ENCODE results near the gene RAP1GDS1.
"Not testable (repeated sequence)": the region's sequence is repeated elsewhere in the genome, so short reads cannot be mapped to it uniquely, and the experiment has no call there.

Gene RAP1GDS1

GRCh38 chr4:98261405-98262291 is 464 bp downstream of the RAP1GDS1 start:
- Mint-ChIP-seq H3K27me3 (no peaks in the 10 kb centered on the region), H3K4me1 (peaks cover 53% of the 10 kb centered on the region), H3K27ac (ENCODE audit: low read depth) (peak overlapping the region; percentile 95), H3K36me3 (ENCODE audit: insufficient read depth) (peaks cover 14% of the 10 kb centered on the region), H3K9me3 (no peaks in the 10 kb centered on the region), H3K4me3 (peak overlapping the region; percentile 93)
- DNase-seq (ENCODE audit: low spot score in 2 of 2) (peak; percentile 50 to 71), ATAC-seq (replicated peaks; ENCODE audit: extremely low read depth, poor library complexity, severe bottlenecking) (peak; percentile 64)

- no peaks in the 10 kb centered on the region for H3K27me3 Mint-ChIP-seq
- ATAC-seq (replicated peaks; ENCODE audit: extremely low read depth, poor library complexity, severe bottlenecking) (no peak), DNase-seq (ENCODE audit: low spot score in 2 of 2) (no peak)
- peaks cover 53% of the 10 kb centered on the region for H3K4me1 Mint-ChIP-seq
- peak overlapping the region; percentile 95 for H3K27ac Mint-ChIP-seq (ENCODE audit: low read depth)
- peaks cover 3% of the 10 kb centered on the region for H3K9me3 Mint-ChIP-seq
- H3K36me3 Mint-ChIP-seq (ENCODE audit: insufficient read depth), result peaks cover 14% of the 10 kb centered on the region
- peak overlapping the region; percentile 93 for H3K4me3 Mint-ChIP-seq
These were observed 1.2 kb downstream of the RAP1GDS1 start for GRCh38 chr4:98262431-98262830.

- Mint-ChIP-seq H3K9me3 (peaks cover 5% of the 10 kb centered on the region), H3K27ac (ENCODE audit: low read depth) (no peak overlapping the region), H3K4me1 (peaks cover 42% of the 10 kb centered on the region), H3K27me3 (no peaks in the 10 kb centered on the region), H3K36me3 (ENCODE audit: insufficient read depth) (no peaks in the 10 kb centered on the region), H3K4me3 (no peak overlapping the region)
- no peak for ATAC-seq (replicated peaks; ENCODE audit: extremely low read depth, poor library complexity, severe bottlenecking)
- no peak for DNase-seq (ENCODE audit: low spot score in 2 of 2)
These were observed 6.3 kb downstream of the RAP1GDS1 start for GRCh38 chr4:98267498-98267897.

GRCh38 chr4:98275145-98275544 is 14.0 kb downstream of the RAP1GDS1 start:
- no peaks in the 10 kb centered on the region for H3K36me3 Mint-ChIP-seq (ENCODE audit: insufficient read depth)
- peak overlapping the region; percentile 56 for H3K27ac Mint-ChIP-seq (ENCODE audit: low read depth)
- ATAC-seq (replicated peaks; ENCODE audit: extremely low read depth, poor library complexity, severe bottlenecking), result peak; percentile 67
- no peaks in the 10 kb centered on the region for H3K9me3 Mint-ChIP-seq
- H3K4me1 Mint-ChIP-seq, result peaks cover 42% of the 10 kb centered on the region
- no peak for DNase-seq (ENCODE audit: low spot score in 2 of 2)
- H3K4me3 Mint-ChIP-seq, result no peak overlapping the region
- no peaks in the 10 kb centered on the region for H3K27me3 Mint-ChIP-seq

GRCh38 chr4:98283219-98284189 is 22.3 kb downstream of the RAP1GDS1 start:
- Mint-ChIP-seq H3K27me3 (no peaks in the 10 kb centered on the region), H3K4me1 (peaks cover 31% of the 10 kb centered on the region), H3K4me3 (no peak overlapping the region), H3K36me3 (ENCODE audit: insufficient read depth) (no peaks in the 10 kb centered on the region), H3K27ac (ENCODE audit: low read depth) (no peak overlapping the region), H3K9me3 (no peaks in the 10 kb centered on the region)
- DNase-seq (ENCODE audit: low spot score in 2 of 2) (no peak), ATAC-seq (replicated peaks; ENCODE audit: extremely low read depth, poor library complexity, severe bottlenecking) (no peak)

GRCh38 chr4:98284640-98285046 is 23.5 kb downstream of the RAP1GDS1 start:
- Mint-ChIP-seq H3K27me3 (no peaks in the 10 kb centered on the region), H3K9me3 (no peaks in the 10 kb centered on the region), H3K27ac (ENCODE audit: low read depth) (no peak overlapping the region), H3K4me1 (peaks cover 42% of the 10 kb centered on the region), H3K36me3 (ENCODE audit: insufficient read depth) (no peaks in the 10 kb centered on the region), H3K4me3 (no peak overlapping the region)
- no peak for DNase-seq (ENCODE audit: low spot score in 2 of 2)
- no peak for ATAC-seq (replicated peaks; ENCODE audit: extremely low read depth, poor library complexity, severe bottlenecking)

GRCh38 chr4:98285676-98286075 is 24.5 kb downstream of the RAP1GDS1 start:
- ATAC-seq (replicated peaks; ENCODE audit: extremely low read depth, poor library complexity, severe bottlenecking) (no peak), DNase-seq (ENCODE audit: low spot score in 2 of 2) (no peak)
- H3K36me3 Mint-ChIP-seq (ENCODE audit: insufficient read depth), result no peaks in the 10 kb centered on the region
- H3K27ac Mint-ChIP-seq (ENCODE audit: low read depth), result no peak overlapping the region
- no peaks in the 10 kb centered on the region for H3K27me3 Mint-ChIP-seq
- H3K9me3 Mint-ChIP-seq, result no peaks in the 10 kb centered on the region
- H3K4me3 Mint-ChIP-seq, result no peak overlapping the region
- peaks cover 48% of the 10 kb centered on the region for H3K4me1 Mint-ChIP-seq

- Mint-ChIP-seq H3K36me3 (ENCODE audit: insufficient read depth) (no peaks in the 10 kb centered on the region), H3K27me3 (no peaks in the 10 kb centered on the region), H3K9me3 (no peaks in the 10 kb centered on the region), H3K4me3 (no peak overlapping the region), H3K4me1 (peaks cover 42% of the 10 kb centered on the region), H3K27ac (ENCODE audit: low read depth) (no peak overlapping the region)
- DNase-seq (ENCODE audit: low spot score in 2 of 2) (no peak), ATAC-seq (replicated peaks; ENCODE audit: extremely low read depth, poor library complexity, severe bottlenecking) (no peak)
These were observed 26.1 kb downstream of the RAP1GDS1 start for GRCh38 chr4:98287328-98287727.

- Mint-ChIP-seq H3K4me1 (peaks cover 35% of the 10 kb centered on the region), H3K27ac (ENCODE audit: low read depth) (peak overlapping the region; percentile 16), H3K4me3 (peak overlapping the region; percentile 40)
- not testable (repeated sequence) for DNase-seq (ENCODE audit: low spot score in 2 of 2); ATAC-seq (replicated peaks; ENCODE audit: extremely low read depth, poor library complexity, severe bottlenecking); H3K9me3 Mint-ChIP-seq; H3K36me3 Mint-ChIP-seq (ENCODE audit: insufficient read depth); H3K27me3 Mint-ChIP-seq
These were observed 27.5 kb downstream of the RAP1GDS1 start for GRCh38 chr4:98288671-98289070.

GRCh38 chr4:98289375-98289774 is 28.2 kb downstream of the RAP1GDS1 start:
- Mint-ChIP-seq H3K4me1 (peaks cover 38% of the 10 kb centered on the region), H3K4me3 (no peak overlapping the region), H3K27ac (ENCODE audit: low read depth) (peak overlapping the region; percentile 16), H3K9me3 (no peaks in the 10 kb centered on the region), H3K36me3 (ENCODE audit: insufficient read depth) (peaks cover 10% of the 10 kb centered on the region), H3K27me3 (no peaks in the 10 kb centered on the region)
- ATAC-seq (replicated peaks; ENCODE audit: extremely low read depth, poor library complexity, severe bottlenecking), result peak; percentile 40
- no peak for DNase-seq (ENCODE audit: low spot score in 2 of 2)

- Mint-ChIP-seq H3K36me3 (ENCODE audit: insufficient read depth) (peaks cover 12% of the 10 kb centered on the region), H3K4me1 (peaks cover 39% of the 10 kb centered on the region), H3K27ac (ENCODE audit: low read depth) (peak overlapping the region; percentile 38), H3K9me3 (no peaks in the 10 kb centered on the region), H3K27me3 (no peaks in the 10 kb centered on the region), H3K4me3 (no peak overlapping the region)
- DNase-seq (ENCODE audit: low spot score in 2 of 2) (no peak), ATAC-seq (replicated peaks; ENCODE audit: extremely low read depth, poor library complexity, severe bottlenecking) (no peak)
These were observed 29.3 kb downstream of the RAP1GDS1 start for GRCh38 chr4:98290511-98290910.

- no peak overlapping the region for H3K4me3 Mint-ChIP-seq
- no peaks in the 10 kb centered on the region for H3K9me3 Mint-ChIP-seq
- no peaks in the 10 kb centered on the region for H3K27me3 Mint-ChIP-seq
- DNase-seq (ENCODE audit: low spot score in 2 of 2), result no peak
- no peak overlapping the region for H3K27ac Mint-ChIP-seq (ENCODE audit: low read depth)
- no peak for ATAC-seq (replicated peaks; ENCODE audit: extremely low read depth, poor library complexity, severe bottlenecking)
- H3K36me3 Mint-ChIP-seq (ENCODE audit: insufficient read depth), result peaks cover 17% of the 10 kb centered on the region
- H3K4me1 Mint-ChIP-seq, result peaks cover 53% of the 10 kb centered on the region
These were observed 32.1 kb downstream of the RAP1GDS1 start for GRCh38 chr4:98293104-98293887.
